B cell (primary cell): ENCODE results near the gene IL6ST. TPM values are rescaled to one million over a fixed set of nuclear protein-coding genes. Genes with fewer than 3 reads are reported as not detected.

ENCODE experiments used
- ATAC-seq: fragments of 200-7000 bp; cut with Tn5 transposase; one replicate; pipeline ENCODE4 v1.10.0; 2021; ENCODE audit warnings: low read depth, mild to moderate bottlenecking, moderate number of reproducible peaks, moderate library complexity
- CTCF ChIA-PET: fragments of 350-600 bp; sonication (Branson Sonifier 250); formaldehyde crosslinking; loops from one replicate; lab custom pipeline; 2021; ENCODE audit warnings: antibody characterized with exemption, inconsistent platforms; lab: Charles Lee
- POLR2A ChIA-PET: fragments of 350-600 bp; sonication (Branson Sonifier 250); formaldehyde crosslinking; loops from one replicate; lab custom pipeline; 2021; ENCODE audit warnings: antibody characterized with exemption; lab: Charles Lee
- DNase-seq: peaks from one replicate; pipeline ENCODE4 v3.0.0; 2013
- H2AFZ ChIP-seq: 2 replicates; pipeline ENCODE4 v1.6.1; 2012; ENCODE audit warnings: mild to moderate bottlenecking, low read depth, low read length; ENCODE audit not compliant: insufficient read depth, poor library complexity, severe bottlenecking
- H3K27ac ChIP-seq, 2 donors: 1 replicate in 1 of 2; 2 replicates in 1 of 2; pipeline ENCODE4 v1.5.1; 2012 to 2013; ENCODE audit warnings: low read length in 2 of 2, mild to moderate bottlenecking in 2 of 2, moderate library complexity in 1 of 2
- H3K27me3 ChIP-seq, 4 experiments: fragments of 200-600 bp in 1 of 4; sonication (generic) in 1 of 4; replicated peaks in 1 of 4; 1 replicate in 2 of 4; 2 replicates in 2 of 4; pipeline versions ENCODE4 v1.6.1 to v1.7.0; 2013 to 2016; ENCODE audit warnings: low read length in 3 of 4, mild to moderate bottlenecking in 2 of 4, mixed read lengths in 1 of 4, moderate library complexity in 1 of 4; ENCODE audit not compliant: insufficient read depth in 4 of 4, control insufficient read depth in 3 of 4; ENCODE audit errors: control extremely low read depth in 1 of 4
- H3K36me3 ChIP-seq, 2 experiments: replicated peaks in 1 of 2; 1 replicate in 1 of 2; 2 replicates in 1 of 2; pipeline versions ENCODE4 v1.6.1 to v1.7.1; 2013; ENCODE audit warnings: low read length in 1 of 2; ENCODE audit not compliant: insufficient read depth in 2 of 2, control insufficient read depth in 1 of 2; ENCODE audit errors: control extremely low read depth in 1 of 2, extremely low read depth in 1 of 2
- H3K4me1 ChIP-seq, 2 donors: fragments of 200-600 bp in 1 of 2; sonication (generic) in 1 of 2; 1 replicate in 1 of 2; 2 replicates in 1 of 2; pipeline versions ENCODE4 v1.5.1 to v1.6.1; 2013 to 2017; ENCODE audit warnings: low read length in 2 of 2; ENCODE audit not compliant: control insufficient read depth in 2 of 2, insufficient read depth in 2 of 2
- H3K4me2 ChIP-seq: replicated peaks from 2 replicates; pipeline ENCODE3; 2012; ENCODE audit warnings: mild to moderate bottlenecking, low read depth, low read length; ENCODE audit not compliant: poor library complexity, severe bottlenecking
- H3K4me3 ChIP-seq, 5 experiments: fragments of 200-600 bp in 1 of 5; sonication (generic) in 1 of 5; 1 replicate in 3 of 5; 2 replicates in 2 of 5; pipeline versions ENCODE4 v1.5.1 to v1.7.0; 2011 to 2016; ENCODE audit warnings: low read length in 4 of 5, mild to moderate bottlenecking in 4 of 5, low read depth in 2 of 5, control low read depth in 1 of 5, moderate library complexity in 1 of 5; ENCODE audit not compliant: insufficient read depth in 1 of 5; ENCODE audit errors: control extremely low read depth in 1 of 5, extremely low read depth in 1 of 5
- H3K79me2 ChIP-seq: fragments of 200-600 bp; sonication (generic); one replicate; pipeline ENCODE4 v1.6.0; 2016; ENCODE audit warnings: low read length; ENCODE audit not compliant: control insufficient read depth, insufficient read depth
- H3K9ac ChIP-seq: fragments of 200-600 bp; sonication (generic); 2 replicates; pipeline ENCODE4 v1.6.1; 2017; ENCODE audit warnings: mild to moderate bottlenecking, low read length, moderate library complexity
- H3K9me3 ChIP-seq, 3 donors: one replicate each; pipeline versions ENCODE4 v1.6.1 to v1.7.1; 2013; ENCODE audit warnings: low read length in 2 of 3; ENCODE audit not compliant: control insufficient read depth in 2 of 3, insufficient read depth in 1 of 3; ENCODE audit errors: control extremely low read depth in 1 of 3
- H4K20me1 ChIP-seq: 2 replicates; pipeline ENCODE4 v1.6.0; 2012; ENCODE audit warnings: mild to moderate bottlenecking, low read length; ENCODE audit not compliant: insufficient read depth, control insufficient read depth, poor library complexity, severe bottlenecking
- H3K27ac Mint-ChIP-seq: one replicate; pipeline ENCODE4 v1.8.0; 2021; ENCODE audit warnings: mixed read lengths
- H3K27me3 Mint-ChIP-seq: one replicate; pipeline ENCODE4 v1.8.0; 2021; ENCODE audit warnings: mixed read lengths
- H3K4me1 Mint-ChIP-seq: one replicate; pipeline ENCODE4 v1.8.0; 2021; ENCODE audit warnings: mixed read lengths
- H3K4me3 Mint-ChIP-seq: one replicate; pipeline ENCODE4 v1.8.0; 2021; ENCODE audit warnings: mixed read lengths
- H3K9me3 Mint-ChIP-seq: one replicate; pipeline ENCODE4 v1.8.0; 2022; ENCODE audit warnings: mixed read lengths; ENCODE audit not compliant: insufficient read depth
- EZH2 ChIP-seq: IDR thresholded peaks from 2 replicates; pipeline ENCODE4 v1.6.1; 2012; ENCODE audit warnings: borderline replicate concordance, low read depth, mild to moderate bottlenecking, moderate library complexity, low read length; ENCODE audit not compliant: insufficient read depth, poor library complexity, severe bottlenecking
- WGBS: methylation state at CpG from one replicate; pipeline ENCODE4 v1.1.5; 2013; ENCODE audit warnings: missing lambda C conversion rate; ENCODE audit not compliant: insufficient coverage; 5-methylcytosine and 5-hydroxymethylcytosine counted together
- intact Hi-C: fragments of 100-400 bp; cut with micrococcal nuclease; formaldehyde crosslinking; loops from one replicate; pipeline ENCODE4 v1.10.0; 2022
- polyA plus RNA-seq: library from polyadenylated mRNA; depleted of rRNA; stranded (reverse); fragments of >200 nt; gene quantifications from 2 replicates; pipeline ENCODE4 v1.2.3, GENCODE V29; 2012
- total RNA-seq, 2 donors: library from RNA; stranded (reverse); fragments of 120-200 nt in 1 of 2; gene quantifications; 1 replicate in 1 of 2; 2 replicates in 1 of 2; pipeline versions ENCODE4 v1.2.3 to v1.2.4, GENCODE V29; 2013 to 2022
- TF ChIP-seq, protein P1 (sequence below): fragments of 200-600 bp; IDR thresholded peaks from one replicate; pipeline ENCODE4 v1.8.0; 2022; ENCODE audit warnings: antibody characterized with exemption, mild to moderate bottlenecking

The IL6ST gene
- total and polyA plus RNA-seq, 2 donors (not counting 1 experiment from before 2014, with no cell fraction given) = 4.3 to 28.0 TPM

- WGBS = 60% methylated on average over 1 of the region's 3 CpGs
- no peak for ATAC-seq
- H3K9me3 Mint-ChIP-seq = no peaks in the 10 kb centered on the region
- H3K4me3 ChIP-seq = no peak overlapping the region
- no peak for DNase-seq
- H3K27me3 ChIP-seq = peaks cover 0 to 5% (median 1%) of the 10 kb centered on the region in 4 experiments
- H3K4me1 Mint-ChIP-seq = no peaks in the 10 kb centered on the region
- H3K4me1 ChIP-seq = no peaks in the 10 kb centered on the region
- H4K20me1 ChIP-seq = no peaks in the 10 kb centered on the region
- no peaks in the 10 kb centered on the region for H3K36me3 ChIP-seq
- peaks cover 12% of the 10 kb centered on the region for H3K27me3 Mint-ChIP-seq
- H3K79me2 ChIP-seq = no peaks in the 10 kb centered on the region
- no peak overlapping the region for H3K27ac Mint-ChIP-seq
- intact Hi-C loops = no loop called here
- no peak overlapping the region for H3K9ac ChIP-seq
- no peak overlapping the region for H3K4me2 ChIP-seq
- H3K9me3 ChIP-seq = peaks cover 0 to 2% (median 0%) of the 10 kb centered on the region in 3 donors
- POLR2A ChIA-PET = no interaction called here
- TF ChIP-seq, protein P1, sequence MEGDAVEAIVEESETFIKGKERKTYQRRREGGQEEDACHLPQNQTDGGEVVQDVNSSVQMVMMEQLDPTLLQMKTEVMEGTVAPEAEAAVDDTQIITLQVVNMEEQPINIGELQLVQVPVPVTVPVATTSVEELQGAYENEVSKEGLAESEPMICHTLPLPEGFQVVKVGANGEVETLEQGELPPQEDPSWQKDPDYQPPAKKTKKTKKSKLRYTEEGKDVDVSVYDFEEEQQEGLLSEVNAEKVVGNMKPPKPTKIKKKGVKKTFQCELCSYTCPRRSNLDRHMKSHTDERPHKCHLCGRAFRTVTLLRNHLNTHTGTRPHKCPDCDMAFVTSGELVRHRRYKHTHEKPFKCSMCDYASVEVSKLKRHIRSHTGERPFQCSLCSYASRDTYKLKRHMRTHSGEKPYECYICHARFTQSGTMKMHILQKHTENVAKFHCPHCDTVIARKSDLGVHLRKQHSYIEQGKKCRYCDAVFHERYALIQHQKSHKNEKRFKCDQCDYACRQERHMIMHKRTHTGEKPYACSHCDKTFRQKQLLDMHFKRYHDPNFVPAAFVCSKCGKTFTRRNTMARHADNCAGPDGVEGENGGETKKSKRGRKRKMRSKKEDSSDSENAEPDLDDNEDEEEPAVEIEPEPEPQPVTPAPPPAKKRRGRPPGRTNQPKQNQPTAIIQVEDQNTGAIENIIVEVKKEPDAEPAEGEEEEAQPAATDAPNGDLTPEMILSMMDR = no peak
- no peak for TF ChIP-seq EZH2
- CTCF ChIA-PET = interaction anchor here (0.6 kb wide), 1 partner anchor 10 kb away, joined by 3 read pairs; no protein-coding TSS in a partner anchor
- H3K4me3 Mint-ChIP-seq = no peak overlapping the region
- no peak overlapping the region for H3K27ac ChIP-seq
- no peak overlapping the region for H2AFZ ChIP-seq
Measured at GRCh38 chr5:55895346-55895745, 99.4 kb downstream of the IL6ST start.

DNA sequence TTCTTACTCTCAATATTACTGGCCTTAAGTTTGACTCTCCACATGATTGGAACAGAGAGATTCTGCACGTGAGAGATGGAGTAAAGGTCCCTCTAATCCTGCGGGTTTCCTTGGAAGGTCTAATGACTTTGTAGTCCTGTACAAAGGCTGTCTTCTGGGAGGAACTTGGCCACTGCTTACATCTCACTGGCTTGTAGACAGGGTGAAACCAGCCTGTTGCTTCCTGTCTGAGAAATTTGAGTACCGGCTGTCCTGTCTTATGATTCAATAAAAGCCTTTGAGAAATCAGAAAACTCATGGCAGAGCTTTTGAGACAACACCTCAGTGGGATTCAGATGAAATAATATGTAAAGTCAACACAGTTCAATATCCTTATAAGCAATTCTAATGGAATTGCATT lies 100.6 kb downstream of the IL6ST start:
- intact Hi-C loops = no loop called here
- H4K20me1 ChIP-seq = no peaks in the 10 kb centered on the region
- POLR2A ChIA-PET = no interaction called here
- H3K27ac ChIP-seq = no peak overlapping the region
- no peaks in the 10 kb centered on the region for H3K79me2 ChIP-seq
- H3K9me3 ChIP-seq = peaks cover 0 to 2% (median 0%) of the 10 kb centered on the region in 3 donors
- H3K27ac Mint-ChIP-seq = no peak overlapping the region
- H3K4me2 ChIP-seq = no peak overlapping the region
- CTCF ChIA-PET = interaction anchor here (0.6 kb wide), 1 partner anchor 1447 kb away, joined by 3 read pairs; no protein-coding TSS in a partner anchor
- DNase-seq (no peak), ATAC-seq (no peak)
- H3K4me1 ChIP-seq = no peaks in the 10 kb centered on the region
- no peaks in the 10 kb centered on the region for H3K36me3 ChIP-seq
- no peaks in the 10 kb centered on the region for H3K9me3 Mint-ChIP-seq
- TF ChIP-seq, protein P1 = no peak
- TF ChIP-seq EZH2 = no peak
- H3K27me3 Mint-ChIP-seq = peaks cover 10% of the 10 kb centered on the region
- peaks cover 0 to 5% (median 3%) of the 10 kb centered on the region in 4 experiments for H3K27me3 ChIP-seq
- no peaks in the 10 kb centered on the region for H3K4me1 Mint-ChIP-seq
- H2AFZ ChIP-seq = no peak overlapping the region
- 75% methylated on average over 3 of the region's 3 CpGs for WGBS
- no peak overlapping the region for H3K4me3 ChIP-seq
- no peak overlapping the region for H3K9ac ChIP-seq
- no peak overlapping the region for H3K4me3 Mint-ChIP-seq
